ENCODE results near the gene CCDC187.
"Not testable (repeated sequence)": the region's sequence is repeated elsewhere in the genome, so short reads cannot be mapped to it uniquely, and the experiment has no call there.

CCDC187 gene

GRCh38 chr9:136283291-136284235, 20.3 kb downstream of the CCDC187 start:
- peak; percentile 52 for DNase-seq

- no peak for DNase-seq
Observed at GRCh38 chr9:136282272-136282861, 21.5 kb downstream of the CCDC187 start.

- no peak for DNase-seq
Observed at GRCh38 chr9:136281421-136282271, 22.2 kb downstream of the CCDC187 start.

- no peak for DNase-seq
Observed at GRCh38 chr9:136280535-136281315, 23.2 kb downstream of the CCDC187 start.

GRCh38 chr9:136279471-136279870, 24.4 kb downstream of the CCDC187 start:
- no peak for DNase-seq

- DNase-seq: no peak
Observed at GRCh38 chr9:136278894-136279293, 25.0 kb downstream of the CCDC187 start.

- no peak for DNase-seq
Observed at GRCh38 chr9:136278221-136278620, 25.7 kb downstream of the CCDC187 start.

GRCh38 chr9:136277746-136278145, 26.1 kb downstream of the CCDC187 start:
- DNase-seq: no peak

- DNase-seq: no peak
Observed at GRCh38 chr9:136276716-136277115, 27.2 kb downstream of the CCDC187 start.

- no peak for DNase-seq
Observed at GRCh38 chr9:136275655-136276429, 28.1 kb downstream of the CCDC187 start.

- DNase-seq: no peak
Observed at GRCh38 chr9:136274786-136275654, 28.9 kb downstream of the CCDC187 start.

- no peak for DNase-seq
Observed at GRCh38 chr9:136273921-136274785, 29.7 kb downstream of the CCDC187 start.

GRCh38 chr9:136273244-136273865, 30.5 kb downstream of the CCDC187 start:
- DNase-seq: no peak

GRCh38 chr9:136270173-136270705, 33.7 kb downstream of the CCDC187 start:
- no peak for DNase-seq

GRCh38 chr9:136268735-136269134, 35.2 kb downstream of the CCDC187 start:
- no peak for DNase-seq

GRCh38 chr9:136268318-136268717, 35.6 kb downstream of the CCDC187 start:
- no peak for DNase-seq

- DNase-seq: peak; percentile 77
Observed at GRCh38 chr9:136267261-136268111, 36.4 kb downstream of the CCDC187 start.

- DNase-seq: not testable (repeated sequence)
Observed at GRCh38 chr9:136266641-136267040, 37.3 kb downstream of the CCDC187 start.
